Esophagus squamous epithelium (tissue), 4 donors: Measurements from ENCODE around the gene MAP3K21.

ENCODE experiments used
- CTCF ChIP-seq, 6 experiments: fragments of 450-650 bp in 4 of 6; fragments of 200-600 bp in 2 of 6; sonication (generic) in 2 of 6; IDR thresholded peaks; one replicate each; pipeline ENCODE4 v1.5.1; 2016 to 2019; ENCODE audit warnings: antibody characterized with exemption in 6 of 6, mild to moderate bottlenecking in 4 of 6, moderate library complexity in 4 of 6
- POLR2A ChIP-seq, 4 donors: fragments of 450-650 bp; IDR thresholded peaks; one replicate each; pipeline ENCODE4 v1.6.1; 2017; ENCODE audit warnings: antibody characterized with exemption in 4 of 4, mild to moderate bottlenecking in 4 of 4, moderate library complexity in 3 of 4

DNA sequence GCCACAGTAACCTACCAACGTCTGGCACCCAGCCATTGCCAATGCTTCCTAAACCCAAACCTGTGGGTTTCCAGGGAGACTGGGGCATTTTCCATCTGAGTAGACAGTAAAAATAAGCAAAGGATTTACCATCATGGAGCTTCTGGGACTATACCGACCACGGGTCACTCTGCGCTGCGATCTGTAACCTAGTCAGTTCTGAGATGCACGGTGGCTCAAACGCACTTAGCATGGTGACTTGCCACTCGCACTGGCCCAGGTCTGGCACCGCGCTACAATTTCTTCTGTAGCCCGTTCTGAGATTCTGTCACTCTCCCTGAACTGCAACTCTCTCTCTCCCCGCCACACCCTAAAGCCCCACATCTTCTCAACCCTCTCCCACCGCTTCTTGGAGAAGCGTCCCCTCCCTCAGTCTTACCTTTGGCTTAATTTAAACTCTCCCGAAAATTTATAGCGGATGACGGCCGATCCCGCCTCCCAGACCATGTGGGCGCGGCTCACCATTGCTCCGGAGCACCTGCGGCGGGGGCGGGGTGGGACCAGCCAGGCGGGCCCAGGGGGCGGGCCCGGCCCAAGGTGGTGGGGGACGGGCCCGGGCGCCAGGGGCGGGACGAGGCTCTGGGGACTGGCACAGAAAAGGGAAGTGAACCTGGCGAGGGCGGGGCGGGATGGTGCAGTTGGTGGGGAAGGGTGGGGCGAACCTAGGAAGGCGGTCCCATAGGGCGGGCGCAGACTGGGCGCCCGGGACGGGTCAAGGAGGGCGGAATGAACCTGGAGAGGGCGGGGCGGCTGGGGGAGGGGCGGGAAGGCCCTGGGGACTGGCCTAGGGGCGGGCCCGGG is 493 bp upstream of the MAP3K21 start:
- TF ChIP-seq CTCF (IDR thresholded peaks at IDR 0.05) (no peak), POLR2A (IDR thresholded peaks at IDR 0.05) (no peak)
